Measurements from ENCODE around the gene CD34.
A peak's percentile ranks its signal among the peaks of the same experiment; 100 is the strongest.

DNA sequence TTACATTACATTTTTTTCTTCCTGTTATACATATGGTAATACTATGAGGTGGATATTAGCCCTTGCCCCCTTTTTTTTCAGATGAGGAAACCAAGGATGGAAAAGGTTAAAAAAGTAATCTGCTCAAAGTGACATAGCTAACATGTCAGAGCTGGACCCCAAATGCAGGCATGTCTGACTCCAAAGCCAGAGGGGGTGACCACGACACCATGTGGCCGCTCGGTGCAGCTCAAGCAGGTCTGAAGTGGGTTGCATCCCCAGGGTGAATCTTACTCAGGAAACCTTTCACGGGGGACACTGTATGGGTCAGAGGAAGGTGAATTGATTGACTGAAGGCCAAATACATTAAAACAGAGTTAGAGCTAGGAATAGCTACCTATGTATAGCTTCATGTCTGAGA is 34.8 kb downstream of the CD34 start:
- TF ChIP-seq, protein P1, sequence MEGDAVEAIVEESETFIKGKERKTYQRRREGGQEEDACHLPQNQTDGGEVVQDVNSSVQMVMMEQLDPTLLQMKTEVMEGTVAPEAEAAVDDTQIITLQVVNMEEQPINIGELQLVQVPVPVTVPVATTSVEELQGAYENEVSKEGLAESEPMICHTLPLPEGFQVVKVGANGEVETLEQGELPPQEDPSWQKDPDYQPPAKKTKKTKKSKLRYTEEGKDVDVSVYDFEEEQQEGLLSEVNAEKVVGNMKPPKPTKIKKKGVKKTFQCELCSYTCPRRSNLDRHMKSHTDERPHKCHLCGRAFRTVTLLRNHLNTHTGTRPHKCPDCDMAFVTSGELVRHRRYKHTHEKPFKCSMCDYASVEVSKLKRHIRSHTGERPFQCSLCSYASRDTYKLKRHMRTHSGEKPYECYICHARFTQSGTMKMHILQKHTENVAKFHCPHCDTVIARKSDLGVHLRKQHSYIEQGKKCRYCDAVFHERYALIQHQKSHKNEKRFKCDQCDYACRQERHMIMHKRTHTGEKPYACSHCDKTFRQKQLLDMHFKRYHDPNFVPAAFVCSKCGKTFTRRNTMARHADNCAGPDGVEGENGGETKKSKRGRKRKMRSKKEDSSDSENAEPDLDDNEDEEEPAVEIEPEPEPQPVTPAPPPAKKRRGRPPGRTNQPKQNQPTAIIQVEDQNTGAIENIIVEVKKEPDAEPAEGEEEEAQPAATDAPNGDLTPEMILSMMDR (conservative IDR thresholded peaks at IDR 0.05 in 1 of 2, IDR thresholded peaks at IDR 0.05 in 1 of 2; ENCODE audit: low read depth in 1 of 2, low read length in 2 of 2): peak in 1 of 2 donors; percentile 21
- TF ChIP-seq EZH2 (IDR thresholded peaks at IDR 0.05; ENCODE audit: low read length, missing control alignments): no peak
